GM12874 (cell line): ENCODE results near the gene RBFOX2.

Experiments used
- CTCF ChIP-seq: IDR thresholded peaks from 2 replicates; pipeline ENCODE4 v1.5.1; 2011; ENCODE audit warnings: low read depth, mild to moderate bottlenecking, control low read depth, low read length, moderate library complexity; ENCODE audit not compliant: insufficient read depth

Gene RBFOX2

GRCh38 chr22:35866651-35867050 is 162.0 kb downstream of the RBFOX2 start:
- TF ChIP-seq CTCF, result no peak

- TF ChIP-seq CTCF, result no peak
These were observed 164.0 kb downstream of the RBFOX2 start for GRCh38 chr22:35864545-35865165.

GRCh38 chr22:35863432-35863831 is 165.2 kb downstream of the RBFOX2 start:
- no peak for TF ChIP-seq CTCF

GRCh38 chr22:35862697-35863096 is 165.9 kb downstream of the RBFOX2 start:
- no peak for TF ChIP-seq CTCF

GRCh38 chr22:35861451-35861850 is 167.2 kb downstream of the RBFOX2 start:
- no peak for TF ChIP-seq CTCF

- no peak for TF ChIP-seq CTCF
These were observed 167.8 kb downstream of the RBFOX2 start for GRCh38 chr22:35860837-35861236.

- TF ChIP-seq CTCF, result no peak
These were observed 168.4 kb downstream of the RBFOX2 start for GRCh38 chr22:35860087-35860733.
